ENCODE results near the gene NUCB1.
"Not testable (repeated sequence)": the region's sequence is repeated elsewhere in the genome, so short reads cannot be mapped to it uniquely, and the experiment has no call there.

Gene NUCB1

GRCh38 chr19:48925240-48925843 lies 25.2 kb downstream of the NUCB1 start:
- no peak for TF ChIP-seq CTCF (conservative IDR thresholded peaks at IDR 0.05; ENCODE audit: low read depth)
- peak overlapping the region; percentile 90 for H3K27ac ChIP-seq
- ChIA-PET CTCF (no interaction called here), POLR2A (ENCODE audit: low non-redundant PET) (interaction anchor here (0.5 to 0.6 kb wide), 2 partner anchors 45 to 67 kb away, joined by 4 to 6 read pairs; no protein-coding TSS in a partner anchor)
- peak; percentile 68 for DNase-seq (ENCODE audit: low spot score)

- peak overlapping the region; percentile 90 for H3K27ac ChIP-seq
- DNase-seq (ENCODE audit: low spot score); POLR2A ChIA-PET (ENCODE audit: low non-redundant PET); CTCF ChIA-PET: not testable (repeated sequence)
Observed at GRCh38 chr19:48925890-48926289, 25.8 kb downstream of the NUCB1 start.

- peak overlapping the region; percentile 90 for H3K27ac ChIP-seq
- TF ChIP-seq CTCF (conservative IDR thresholded peaks at IDR 0.05; ENCODE audit: low read depth) = no peak
- POLR2A ChIA-PET (ENCODE audit: low non-redundant PET) = no interaction called here
- CTCF ChIA-PET = interaction anchor here (0.6 kb wide), 1 partner anchor 235 kb away, joined by 3 read pairs; no protein-coding TSS in a partner anchor
- DNase-seq (ENCODE audit: low spot score) = peak; percentile 82
Observed at GRCh38 chr19:48926909-48927308, 26.8 kb downstream of the NUCB1 start.

DNA sequence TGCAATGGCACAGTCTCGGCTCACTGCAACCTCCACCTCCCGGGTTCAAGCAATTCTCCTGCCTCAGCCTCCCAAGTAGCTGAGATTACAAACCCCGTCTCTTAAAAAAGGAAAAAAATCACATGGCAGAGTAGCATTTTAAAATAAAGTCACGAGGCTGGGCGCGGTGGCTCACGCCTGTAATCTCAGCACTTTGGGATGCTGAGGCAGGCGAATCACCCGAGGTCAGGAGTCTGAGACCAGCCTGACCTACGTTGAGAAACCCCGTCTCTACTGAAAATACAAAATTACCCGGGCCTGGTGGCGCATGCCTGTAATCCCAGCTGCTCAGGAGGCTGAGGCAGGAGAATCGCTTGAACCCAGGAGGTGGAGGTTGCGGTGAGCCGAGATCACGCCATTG lies 27.6 kb downstream of the NUCB1 start:
- POLR2A ChIA-PET (ENCODE audit: low non-redundant PET); CTCF ChIA-PET; DNase-seq (ENCODE audit: low spot score): not testable (repeated sequence)
- peak overlapping the region; percentile 90 for H3K27ac ChIP-seq

- POLR2A ChIA-PET (ENCODE audit: low non-redundant PET) = no interaction called here
- TF ChIP-seq CTCF (conservative IDR thresholded peaks at IDR 0.05; ENCODE audit: low read depth) = no peak
- peak overlapping the region; percentile 90 for H3K27ac ChIP-seq
- DNase-seq (ENCODE audit: low spot score) = no peak
- CTCF ChIA-PET = no interaction called here
Observed at GRCh38 chr19:48928164-48929025, 28.3 kb downstream of the NUCB1 start.

DNA sequence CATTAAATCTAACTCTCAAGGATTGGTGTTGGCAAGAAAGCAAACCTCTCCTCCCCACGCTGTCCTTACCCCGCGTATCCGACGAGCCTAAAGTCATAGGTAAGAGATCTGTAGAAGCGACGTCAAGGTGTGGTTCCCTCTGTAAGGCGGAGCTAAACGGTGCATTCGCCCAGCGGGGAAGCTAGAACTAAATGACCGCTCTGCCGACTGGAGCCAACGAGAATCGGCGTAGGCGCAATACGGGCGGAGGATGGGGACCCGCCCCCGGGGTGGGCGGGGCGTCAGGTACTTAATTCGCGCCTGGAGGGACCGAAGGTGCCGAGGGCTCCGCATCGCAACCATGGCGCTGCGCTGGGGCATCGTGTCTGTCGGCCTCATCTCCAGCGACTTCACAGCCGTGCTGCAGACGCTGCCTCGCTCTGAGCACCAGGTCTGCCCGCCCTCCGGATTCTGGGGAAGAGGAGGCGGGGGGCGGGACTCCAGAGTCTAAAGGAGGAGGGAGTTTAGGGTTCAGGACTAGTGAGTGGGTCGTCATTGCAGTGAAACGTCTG lies 33.3 kb downstream of the NUCB1 start, which contains the start of gene DHDH:
Gene DHDH (plus strand): TSS at position 318 of the 551 bp plus-strand sequence. CDS start 23 bp downstream, at position 341.
- DNase-seq (ENCODE audit: low spot score) = peak; percentile 87
- POLR2A ChIA-PET (ENCODE audit: low non-redundant PET) = interaction anchor here (1.4 kb wide), 1 partner anchor 61 kb away, joined by 3 read pairs; the partner anchor contains the start of gene PPP1R15A
- no peak for TF ChIP-seq CTCF (conservative IDR thresholded peaks at IDR 0.05; ENCODE audit: low read depth)
- CTCF ChIA-PET = interaction anchor here (0.6 to 0.7 kb wide), 2 partner anchors 34 to 49 kb away, joined by 3 read pairs; no protein-coding TSS in a partner anchor
- peak within 1 kb of the TSS; percentile 57 for H3K27ac ChIP-seq

DNA sequence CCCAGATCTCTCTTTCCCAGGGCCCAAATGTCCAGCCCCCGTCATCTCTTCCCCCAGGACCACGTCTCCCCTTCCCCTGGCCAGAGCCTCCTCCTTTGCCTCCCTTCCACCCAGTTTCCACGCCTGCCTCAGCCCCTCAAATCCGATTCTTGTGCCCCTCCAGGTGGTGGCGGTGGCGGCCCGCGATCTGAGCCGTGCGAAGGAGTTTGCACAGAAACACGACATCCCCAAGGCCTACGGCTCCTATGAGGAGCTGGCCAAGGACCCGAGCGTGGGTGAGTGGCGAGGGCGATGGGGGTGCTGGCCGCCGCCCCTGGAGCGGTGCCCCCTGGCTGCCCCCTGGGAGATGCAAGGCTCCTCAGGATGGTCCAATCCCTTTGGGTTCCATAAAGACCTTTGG lies 34.7 kb downstream of the NUCB1 start:
- TF ChIP-seq CTCF (conservative IDR thresholded peaks at IDR 0.05; ENCODE audit: low read depth) = no peak
- DNase-seq (ENCODE audit: low spot score) = no peak
- CTCF ChIA-PET = interaction anchor here (0.5 kb wide), 1 partner anchor 304 kb away, joined by 3 read pairs; no protein-coding TSS in a partner anchor
- POLR2A ChIA-PET (ENCODE audit: low non-redundant PET) = no interaction called here
- H3K27ac ChIP-seq = no peak overlapping the region

Measured in RWPE1 (cell line).